CD4-positive, alpha-beta T cell treated with Interleukin-10 for 1 hour (primary cell): ENCODE measurements around the gene SGK1.
A peak's percentile ranks its signal among the peaks of the same experiment; 100 is the strongest.
"Not testable (repeated sequence)": the region's sequence is repeated elsewhere in the genome, so short reads cannot be mapped to it uniquely, and the experiment has no call there.

Experiments used
- DNase-seq: peaks from one replicate; pipeline ENCODE4 v3.0.0-alpha.2; 2020

SGK1 gene

GRCh38 chr6:134299236-134299635, 18.7 kb downstream of the SGK1 start:
- no peak for DNase-seq

- no peak for DNase-seq
These were observed 21.1 kb downstream of the SGK1 start for GRCh38 chr6:134296762-134297161.

- no peak for DNase-seq
These were observed 21.9 kb downstream of the SGK1 start for GRCh38 chr6:134295953-134296553.

GRCh38 chr6:134293659-134294161, 24.2 kb downstream of the SGK1 start:
- no peak for DNase-seq

GRCh38 chr6:134291156-134291555, 26.8 kb downstream of the SGK1 start:
- no peak for DNase-seq

GRCh38 chr6:134289204-134289575, 28.7 kb downstream of the SGK1 start:
- no peak for DNase-seq

GRCh38 chr6:134288538-134289203, 29.2 kb downstream of the SGK1 start:
- peak; percentile 17 for DNase-seq

- DNase-seq: no peak
These were observed 29.9 kb downstream of the SGK1 start for GRCh38 chr6:134287859-134288537.

- no peak for DNase-seq
These were observed 35.1 kb downstream of the SGK1 start for GRCh38 chr6:134282816-134283215.

- no peak for DNase-seq
These were observed 36.5 kb downstream of the SGK1 start for GRCh38 chr6:134281388-134281787.

GRCh38 chr6:134278000-134278399, 39.9 kb downstream of the SGK1 start:
- no peak for DNase-seq

- DNase-seq: peak; percentile 34
These were observed 41.0 kb downstream of the SGK1 start for GRCh38 chr6:134276891-134277377.

- DNase-seq: no peak
These were observed 45.5 kb downstream of the SGK1 start for GRCh38 chr6:134272374-134272773.

GRCh38 chr6:134267917-134268361, 50.0 kb downstream of the SGK1 start:
- DNase-seq: no peak

GRCh38 chr6:134266776-134267175, 51.1 kb downstream of the SGK1 start:
- DNase-seq: no peak

- DNase-seq: no peak
These were observed 56.1 kb downstream of the SGK1 start for GRCh38 chr6:134261766-134262165.

GRCh38 chr6:134258849-134259306, 59.0 kb downstream of the SGK1 start:
- DNase-seq: no peak

- no peak for DNase-seq
These were observed 60.4 kb downstream of the SGK1 start for GRCh38 chr6:134257516-134257915.

- DNase-seq: no peak
These were observed 61.0 kb downstream of the SGK1 start for GRCh38 chr6:134256862-134257261.

GRCh38 chr6:134255280-134255679, 62.6 kb downstream of the SGK1 start:
- not testable (repeated sequence) for DNase-seq

GRCh38 chr6:134254118-134254517, 63.8 kb downstream of the SGK1 start:
- no peak for DNase-seq

- DNase-seq: no peak
These were observed 64.2 kb downstream of the SGK1 start for GRCh38 chr6:134253681-134254080.

- DNase-seq: no peak
These were observed 66.6 kb downstream of the SGK1 start for GRCh38 chr6:134251320-134251719.

- no peak for DNase-seq
These were observed 67.1 kb downstream of the SGK1 start for GRCh38 chr6:134250776-134251175.
